Epidermal melanocyte (primary cell): ENCODE data around the gene ZEB1.
"Not testable (repeated sequence)": the region's sequence is repeated elsewhere in the genome, so short reads cannot be mapped to it uniquely, and the experiment has no call there.

Experiments used
- DNase-seq: peaks from one replicate; pipeline ENCODE4 v3.0.0; 2011; ENCODE audit warnings: low spot score; ENCODE audit not compliant: insufficient read length

Gene ZEB1

DNA sequence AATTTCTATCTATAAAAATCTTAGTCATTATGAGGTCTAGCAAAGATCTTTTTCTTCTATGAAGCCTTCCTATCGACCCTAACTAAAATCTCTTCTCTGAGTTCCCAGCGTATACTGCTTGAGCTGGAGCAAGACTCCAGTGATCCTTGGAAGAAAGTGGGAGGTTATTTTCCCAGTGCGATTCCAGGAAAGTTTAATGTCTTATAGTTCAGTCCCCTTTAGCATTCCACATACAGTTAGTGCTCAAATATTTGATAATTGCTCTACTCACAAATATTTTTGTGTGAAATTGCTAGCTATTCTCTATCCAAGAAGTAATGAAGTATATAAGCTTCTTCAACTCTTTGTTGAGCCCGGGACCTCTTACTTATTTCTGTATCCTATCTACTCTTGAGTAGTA, 47.7 kb downstream of the ZEB1 start:
- DNase-seq, result no peak

DNA sequence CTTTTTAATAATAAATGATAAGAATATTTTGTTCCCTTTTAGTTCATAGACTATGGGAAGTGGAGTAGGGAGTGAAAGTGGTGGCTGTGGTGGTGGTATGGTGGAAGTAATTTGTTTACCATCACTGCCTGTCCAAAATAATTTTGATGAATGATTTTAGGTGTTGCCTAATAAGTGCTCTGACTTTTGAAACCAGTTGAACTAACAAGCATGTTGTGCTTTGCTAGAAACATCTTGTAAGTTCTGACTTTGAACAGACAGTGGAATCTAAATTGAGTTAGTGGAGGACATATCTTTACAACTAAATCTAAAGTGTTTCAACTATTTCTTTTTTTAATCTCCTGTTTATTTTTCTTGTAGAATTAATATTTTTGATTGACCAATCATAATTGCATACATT, 49.7 kb downstream of the ZEB1 start:
- DNase-seq, result no peak

DNA sequence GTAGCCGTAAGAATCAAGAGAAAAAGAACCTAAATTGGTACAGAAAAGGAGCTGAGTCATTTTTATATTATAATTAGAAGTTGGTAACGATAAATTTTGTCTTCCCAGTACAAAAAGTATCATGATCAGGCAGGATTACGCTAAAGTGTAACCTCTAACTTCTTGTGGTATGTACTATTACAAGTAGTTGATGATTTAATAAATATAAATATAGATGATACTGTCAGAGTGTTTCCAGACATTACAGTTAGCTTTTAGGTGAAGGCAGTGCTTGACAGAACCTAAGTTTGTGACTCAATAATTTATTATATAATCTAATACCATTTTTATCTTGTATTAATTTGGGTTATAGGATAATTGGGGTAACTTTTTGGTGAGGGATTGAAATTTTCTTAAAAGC, 53.4 kb downstream of the ZEB1 start:
- DNase-seq, result no peak

DNA sequence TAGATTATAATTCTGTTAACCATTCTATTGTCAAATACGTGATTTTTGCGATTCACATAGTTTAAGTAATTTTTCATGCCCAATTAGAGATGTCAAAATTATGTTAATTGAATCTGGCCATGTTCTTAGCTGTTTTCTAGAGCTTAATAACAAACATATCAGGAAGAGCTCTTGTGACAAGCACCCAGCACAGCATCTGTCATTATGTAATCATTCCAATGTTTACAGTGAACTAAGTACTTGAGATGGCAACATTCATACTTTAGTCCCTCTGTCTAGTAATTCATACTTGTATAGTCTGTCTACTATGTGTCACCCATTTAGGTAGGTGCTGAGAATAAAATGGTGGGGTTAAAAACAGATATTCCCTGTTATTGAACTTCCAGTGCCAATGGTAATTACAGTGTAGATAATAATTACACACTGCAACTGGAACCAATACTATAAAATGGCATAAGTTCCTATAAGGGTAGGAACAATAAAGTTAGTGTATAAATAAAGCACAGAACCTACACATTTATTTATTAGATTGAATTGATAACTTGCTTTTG, 55.2 kb downstream of the ZEB1 start:
- DNase-seq, result no peak

DNA sequence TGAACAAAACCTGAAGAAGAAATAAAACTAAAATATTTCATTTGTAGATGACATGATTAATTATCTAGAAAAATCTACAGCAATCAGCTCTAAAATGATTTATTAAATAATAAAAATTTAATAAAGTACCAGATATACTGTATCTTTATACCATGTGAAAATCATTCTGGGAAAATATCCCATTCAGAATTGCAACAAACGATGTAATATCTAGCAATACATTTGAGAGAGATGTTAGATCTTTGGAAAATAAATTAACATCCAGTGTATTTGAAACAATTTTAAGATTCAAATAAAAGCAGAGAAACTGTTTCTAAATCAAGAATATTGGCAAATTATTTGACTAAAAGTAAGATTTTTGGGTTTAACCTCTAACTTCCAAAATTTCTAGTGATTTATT, 62.2 kb downstream of the ZEB1 start:
- DNase-seq, result no peak

DNA sequence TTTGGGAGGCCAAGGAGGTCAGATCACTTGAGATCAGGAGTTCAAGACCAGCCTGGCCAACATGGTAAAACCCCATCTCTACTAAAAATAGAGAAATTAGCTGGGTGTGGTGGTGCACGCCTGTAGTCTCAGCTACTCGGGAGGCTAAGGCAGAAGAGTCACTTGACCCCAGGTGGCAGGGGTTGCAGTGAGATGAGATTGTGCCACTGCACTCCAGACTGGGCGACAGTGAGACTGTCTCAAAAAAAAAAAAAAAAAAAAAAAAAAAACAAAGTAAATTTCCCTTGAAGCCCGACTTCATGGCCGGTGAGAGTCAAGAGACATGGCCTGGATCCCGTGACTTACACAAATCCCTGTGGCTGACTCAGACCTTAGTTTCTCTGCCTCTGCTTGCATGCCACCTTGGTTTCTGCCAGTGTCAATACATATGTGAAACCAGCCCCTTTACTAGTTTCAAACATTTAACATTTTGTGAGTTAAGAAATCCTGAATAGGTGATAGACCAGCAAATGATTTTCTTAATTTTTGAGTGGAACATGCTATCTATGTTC, 62.8 kb downstream of the ZEB1 start:
- DNase-seq, result no peak

DNA sequence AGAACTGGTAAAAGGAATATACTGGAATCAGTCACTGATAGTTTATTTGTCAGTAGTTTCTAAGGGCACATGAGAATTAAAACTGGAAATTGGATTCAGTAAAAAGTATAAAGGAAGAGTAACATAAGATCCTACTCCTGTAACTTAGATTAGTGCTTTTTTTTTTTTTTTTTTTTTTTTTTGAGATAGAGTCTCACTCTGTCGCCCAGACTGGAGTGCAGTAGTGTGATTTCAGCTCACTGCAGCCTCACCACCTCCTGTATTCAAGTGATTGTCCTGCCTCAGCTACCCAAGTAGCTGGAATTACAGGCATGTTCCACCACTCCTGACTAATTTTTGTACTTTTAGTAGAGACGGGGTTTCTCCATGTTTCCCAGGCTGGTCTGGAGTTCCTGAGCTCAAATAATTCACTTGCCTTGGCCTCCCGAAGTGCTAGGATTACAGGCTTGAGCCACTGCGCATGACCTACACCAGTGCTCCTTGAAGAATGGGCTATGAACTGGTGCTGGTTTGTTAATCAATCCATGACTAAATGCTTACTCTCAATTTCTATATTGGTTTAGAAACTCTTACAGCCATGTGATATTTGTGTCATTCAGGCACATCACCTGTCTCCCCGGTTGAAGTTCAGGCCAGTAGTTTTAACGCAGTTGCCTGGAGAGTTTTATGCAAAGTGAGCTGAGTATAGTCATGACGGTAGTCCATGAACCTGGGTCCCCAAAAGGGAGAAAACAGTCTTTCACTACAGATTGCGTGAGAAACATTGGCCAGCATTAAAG, 65.0 kb downstream of the ZEB1 start:
- no peak for DNase-seq

DNA sequence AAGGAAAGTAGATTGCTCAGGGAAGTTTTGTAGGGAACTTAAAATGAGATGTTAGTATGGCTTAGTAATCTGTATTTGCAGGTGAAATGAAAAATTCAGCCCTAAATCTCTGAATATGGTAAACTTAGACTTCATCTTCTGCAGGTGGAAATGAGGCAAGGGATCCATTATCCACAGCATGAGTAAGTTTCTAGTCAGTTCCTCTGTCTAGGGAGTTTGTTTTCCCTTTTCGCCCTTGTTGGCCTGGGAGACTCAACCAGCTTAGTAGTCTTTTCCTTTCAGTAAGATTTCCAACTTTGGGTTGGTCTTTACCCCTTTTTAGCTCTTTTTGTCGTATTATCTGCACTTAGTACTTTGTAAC, 65.6 kb downstream of the ZEB1 start:
- DNase-seq, result no peak

DNA sequence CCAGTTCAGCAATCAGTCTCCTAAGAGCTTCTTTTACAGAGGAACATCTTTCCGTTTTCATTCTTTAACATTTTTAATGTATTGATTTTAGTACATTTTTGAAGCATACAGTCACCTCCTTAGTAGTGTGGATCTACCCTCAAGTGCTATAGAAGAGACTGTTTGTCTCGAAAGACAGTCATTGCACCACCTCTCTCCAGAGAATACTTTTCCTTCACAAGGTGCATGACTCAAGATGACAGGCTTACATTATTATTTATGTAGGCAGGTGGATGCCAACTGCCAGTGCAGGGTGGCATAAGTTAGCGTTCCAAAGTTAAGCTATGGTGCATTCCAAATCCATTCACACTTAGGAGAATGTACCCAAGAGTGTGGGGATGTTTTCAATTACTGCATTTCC, 71.8 kb downstream of the ZEB1 start:
- DNase-seq, result no peak

DNA sequence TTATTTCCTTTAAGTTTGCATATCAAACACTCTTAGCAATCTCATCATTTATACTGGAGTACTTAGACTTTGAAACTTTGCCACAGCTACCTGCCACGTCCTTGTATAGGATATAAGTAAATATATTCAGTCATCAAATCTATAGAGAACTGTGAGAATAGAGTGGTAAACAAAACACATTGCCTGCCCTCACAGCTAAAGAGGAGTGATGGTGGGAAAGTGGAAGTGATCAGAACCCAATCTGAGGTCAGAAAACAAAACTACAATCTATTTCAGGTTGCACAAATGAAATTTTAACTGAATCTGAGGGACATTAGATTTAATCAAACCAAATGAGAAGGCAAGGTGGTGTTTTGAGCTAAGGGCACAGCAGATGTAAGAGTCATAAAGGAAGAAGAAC, 74.8 kb downstream of the ZEB1 start:
- no peak for DNase-seq

DNA sequence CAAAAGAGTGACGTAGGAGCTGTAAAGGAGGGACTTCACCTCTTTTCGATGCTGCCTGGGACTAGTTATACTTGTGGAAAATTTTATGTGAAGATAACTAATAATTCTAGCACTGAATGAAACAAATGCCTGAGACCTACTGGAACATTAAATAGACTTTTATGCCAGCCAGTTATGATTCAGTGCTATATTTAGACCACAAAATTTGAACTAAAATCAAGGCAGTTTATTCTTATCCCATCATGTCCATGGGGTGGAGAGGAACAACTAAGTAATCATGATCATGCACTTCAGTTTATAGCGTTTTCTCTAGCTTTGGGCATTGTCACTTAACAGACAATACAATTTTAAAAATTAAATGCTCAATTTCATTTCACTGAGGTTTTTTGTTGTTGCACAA, 76.7 kb downstream of the ZEB1 start:
- DNase-seq, result no peak

DNA sequence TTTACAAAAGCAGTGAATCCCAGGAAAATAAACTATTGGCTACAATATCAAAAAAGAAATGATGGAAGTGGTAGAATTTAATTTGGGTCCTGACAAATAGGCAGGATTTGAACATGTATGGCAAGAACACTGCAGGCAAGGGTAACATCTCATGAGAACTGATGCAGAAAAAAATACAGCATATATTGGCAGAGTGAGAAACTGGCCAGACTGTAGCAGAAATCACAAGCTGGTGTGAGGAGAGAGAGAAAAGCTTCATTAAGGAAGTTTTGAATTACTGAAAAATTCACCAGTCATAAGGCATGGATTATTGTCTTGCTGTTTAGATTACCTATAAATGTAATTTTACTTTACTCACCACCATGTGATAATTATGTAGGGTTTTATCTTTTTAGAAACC, 77.4 kb downstream of the ZEB1 start:
- DNase-seq, result no peak

DNA sequence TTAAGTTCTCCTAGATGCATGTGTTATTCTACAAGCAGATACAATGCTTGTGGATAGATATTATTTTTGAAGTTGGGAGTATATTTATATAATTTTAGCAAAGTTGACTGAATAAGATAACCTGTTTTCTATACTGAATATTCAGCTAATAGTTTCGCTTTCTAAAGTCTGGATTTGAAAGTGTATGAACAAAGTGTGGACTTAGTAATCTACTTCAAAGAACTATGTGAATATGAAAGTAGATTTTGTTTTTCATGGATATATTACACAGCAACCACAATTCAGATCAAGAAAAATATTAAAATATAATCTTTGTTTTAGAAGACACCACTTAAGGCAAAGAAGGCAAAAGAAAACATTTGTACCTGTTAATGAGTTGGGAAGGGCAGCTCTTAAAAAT, 78.8 kb downstream of the ZEB1 start:
- no peak for DNase-seq

DNA sequence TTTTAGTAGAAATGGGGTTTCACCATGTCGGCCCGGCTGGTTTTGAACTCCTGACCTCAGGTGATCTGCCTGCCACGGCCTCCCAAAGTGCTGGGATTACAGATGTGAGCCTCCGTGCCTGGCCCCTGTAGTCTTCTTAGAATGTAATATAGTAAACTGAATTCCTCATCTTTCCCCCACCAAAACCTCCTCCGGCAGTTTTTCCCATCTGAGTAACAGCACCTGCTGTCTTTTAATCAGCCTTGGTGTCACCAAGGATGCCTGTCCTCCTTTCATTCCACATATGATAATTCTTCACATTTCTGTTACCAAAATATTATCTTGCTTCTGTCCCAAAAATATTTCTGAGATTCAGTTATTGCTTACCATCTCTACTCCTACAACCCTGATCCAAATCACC, 80.2 kb downstream of the ZEB1 start:
- no peak for DNase-seq

DNA sequence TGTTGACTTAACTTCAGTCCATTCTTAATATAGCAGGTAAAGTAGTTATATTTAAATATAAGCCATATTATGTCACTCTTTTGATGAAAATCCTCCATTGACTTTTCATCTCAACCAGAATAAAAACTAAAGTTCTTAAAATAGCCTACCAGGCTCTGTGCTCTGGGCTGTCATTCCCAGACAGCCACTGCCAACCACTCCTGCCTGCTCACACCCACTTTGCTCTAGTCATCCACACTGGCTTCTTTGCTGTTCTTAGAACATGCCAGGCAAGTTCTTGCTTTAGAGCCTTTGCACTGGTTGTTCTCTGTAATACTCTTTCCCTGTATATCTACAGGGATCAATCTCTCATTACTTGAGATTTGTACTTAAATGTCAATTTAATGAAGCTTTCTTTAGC, 80.6 kb downstream of the ZEB1 start:
- DNase-seq, result no peak

DNA sequence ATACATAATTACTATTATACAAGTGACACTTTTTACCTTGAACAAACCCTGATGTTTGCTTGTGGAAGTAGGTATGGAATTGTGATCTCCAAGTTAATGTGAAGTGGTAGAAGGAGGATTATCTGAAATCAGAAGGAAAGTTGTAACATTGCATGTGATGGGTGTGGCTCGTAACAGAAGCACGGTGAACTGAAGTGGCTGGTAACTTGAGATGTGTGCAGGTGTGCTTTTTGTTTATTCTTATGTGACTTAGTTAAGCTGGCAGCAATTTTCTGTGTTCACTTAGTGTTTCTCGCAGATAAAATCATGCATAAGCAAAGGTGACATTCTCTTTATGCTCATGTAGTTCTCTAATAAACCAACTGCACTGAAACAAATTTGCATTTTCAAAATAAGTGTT, 82.3 kb downstream of the ZEB1 start:
- DNase-seq, result no peak

DNA sequence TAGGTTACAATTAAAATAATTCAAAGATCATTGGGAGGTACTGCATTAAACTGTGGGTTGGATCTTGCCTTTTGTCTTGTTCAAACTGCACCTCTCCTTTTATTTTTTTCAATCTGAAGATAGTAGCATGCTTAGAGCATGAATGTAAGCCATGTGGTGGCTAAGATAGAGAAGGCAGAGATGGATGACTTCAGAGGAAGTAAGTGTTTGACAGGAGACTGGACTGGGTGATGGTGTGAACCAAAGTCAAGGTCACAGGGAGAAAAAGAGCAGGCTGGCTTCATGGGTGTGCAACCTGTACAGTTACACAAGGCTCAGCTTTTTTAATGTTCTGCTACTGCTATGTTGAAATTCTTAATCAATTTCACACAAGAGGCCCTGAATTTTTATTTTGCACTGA, 85.6 kb downstream of the ZEB1 start:
- DNase-seq, result no peak

DNA sequence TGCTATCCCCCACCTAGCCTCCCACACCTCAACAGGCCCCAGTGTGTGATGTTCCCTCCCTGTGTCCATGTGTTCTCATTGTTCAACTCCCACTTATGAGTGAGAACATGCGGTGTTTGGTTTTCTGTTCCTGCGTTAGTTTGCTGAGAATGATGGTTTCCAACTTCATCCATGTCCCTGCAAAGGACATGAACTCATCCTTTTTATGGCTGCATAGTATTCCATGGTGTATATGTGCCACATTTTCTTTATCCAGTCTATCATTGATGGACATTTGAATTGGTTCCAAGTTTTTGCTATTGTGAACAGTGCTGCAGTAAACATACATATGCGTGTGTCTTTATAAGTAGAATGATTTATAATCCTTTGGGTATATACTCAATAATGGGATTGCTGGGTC, 86.8 kb downstream of the ZEB1 start:
- DNase-seq, result not testable (repeated sequence)

DNA sequence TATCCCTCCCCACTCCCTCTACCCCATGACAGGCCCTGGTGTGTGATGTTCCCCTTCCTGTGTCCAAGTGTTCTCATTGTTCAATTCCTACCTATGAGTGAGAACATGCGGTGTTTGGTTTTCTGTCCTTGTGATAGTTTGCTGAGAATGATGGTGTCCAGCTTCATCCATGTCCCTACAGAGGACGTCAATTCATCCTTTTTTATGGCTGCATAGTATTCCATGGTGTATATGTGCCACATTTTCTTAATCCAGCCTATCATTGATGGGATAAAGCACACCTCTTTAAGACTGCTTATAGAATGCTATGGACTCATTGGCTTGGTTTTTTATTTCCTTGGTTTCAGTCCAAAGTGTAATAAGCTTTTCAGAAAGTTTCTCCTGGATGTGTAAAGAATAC, 93.4 kb downstream of the ZEB1 start:
- DNase-seq, result not testable (repeated sequence)

DNA sequence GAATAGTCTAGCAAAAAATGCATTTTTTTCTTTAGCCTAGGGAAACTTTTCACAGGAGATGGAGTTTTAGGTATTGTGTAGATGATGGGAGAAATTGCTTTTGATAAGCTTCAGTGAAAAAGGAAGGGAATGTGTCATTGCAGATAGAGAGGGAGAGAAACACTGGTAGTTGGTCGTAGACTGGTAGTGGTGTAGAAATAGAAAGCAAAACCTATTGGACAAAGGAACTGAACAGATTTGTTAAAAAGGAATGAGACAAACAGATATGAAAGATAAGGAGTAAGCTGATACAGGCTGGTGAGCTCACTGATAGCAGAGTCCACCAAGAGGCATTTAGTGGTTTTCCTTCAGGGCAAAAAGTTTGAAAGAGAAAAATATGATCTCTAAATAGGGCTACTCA, 94.3 kb downstream of the ZEB1 start:
- no peak for DNase-seq

DNA sequence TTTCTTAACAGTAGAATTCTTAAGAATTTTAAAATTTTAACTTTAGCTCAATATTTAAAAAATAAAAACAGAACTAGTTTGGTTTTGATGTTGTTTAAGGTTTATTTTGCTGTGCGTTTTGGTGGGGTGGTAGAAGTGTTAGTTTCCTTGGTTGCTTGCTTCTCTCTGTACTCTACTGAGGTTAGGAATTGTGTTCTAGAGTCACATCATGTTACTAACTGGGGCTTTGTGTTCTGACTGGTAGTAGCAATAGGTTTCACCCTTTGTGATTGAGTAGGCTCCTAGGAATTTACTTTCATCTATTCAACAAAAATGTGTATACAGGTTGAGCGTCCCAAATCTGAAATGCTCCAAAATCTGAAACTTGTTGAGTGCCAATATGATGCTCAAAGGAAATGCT, 99.5 kb downstream of the ZEB1 start:
- no peak for DNase-seq

DNA sequence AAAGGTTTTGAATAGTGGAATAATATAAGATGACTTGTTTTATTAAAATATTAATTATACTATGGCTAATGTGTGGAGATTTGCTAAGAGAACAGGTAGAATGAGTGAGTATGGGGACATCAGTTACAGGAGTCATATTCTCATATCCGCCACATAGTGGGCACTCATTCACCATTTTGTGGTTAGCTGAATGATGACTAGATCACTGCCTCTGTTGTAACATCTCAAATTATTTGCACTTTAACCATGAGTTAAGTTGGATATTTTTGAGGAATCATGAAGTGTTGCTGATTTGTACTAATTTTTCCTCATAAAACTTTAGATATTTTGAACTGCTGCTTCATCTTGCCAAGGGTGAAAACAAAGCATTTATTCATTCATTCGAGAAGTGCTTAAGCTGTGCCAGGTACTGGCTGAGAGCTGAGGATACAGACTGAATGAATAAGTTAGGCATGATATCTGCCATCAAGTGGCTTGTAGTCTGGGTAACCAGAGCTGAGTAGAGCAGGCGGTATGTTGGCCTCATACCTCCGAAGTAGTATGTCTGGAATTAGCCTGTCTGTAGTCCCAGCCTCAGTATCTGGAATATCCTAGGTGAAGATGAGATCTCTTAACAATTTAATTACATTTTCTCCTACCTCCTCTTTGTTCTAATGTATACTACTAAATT, 100.5 kb downstream of the ZEB1 start:
- no peak for DNase-seq

DNA sequence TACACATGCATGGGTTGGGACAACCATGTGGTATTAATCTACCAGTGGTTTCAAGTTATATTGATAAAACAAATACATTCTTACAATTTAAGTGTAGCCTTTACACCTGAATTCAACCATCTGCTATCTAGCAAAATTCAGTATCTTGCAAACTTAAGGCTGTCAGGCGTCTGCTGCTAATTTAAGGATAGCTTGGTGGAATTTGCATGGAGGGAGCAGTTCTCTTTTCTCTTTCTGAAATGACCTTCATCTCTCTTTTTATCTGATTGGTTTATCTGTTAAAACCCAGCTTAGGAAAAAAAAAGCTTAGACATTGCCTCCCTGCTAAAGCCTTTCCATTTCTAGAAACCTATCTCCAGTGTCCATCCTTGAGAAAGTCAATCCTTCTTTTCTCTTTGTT, 102.3 kb downstream of the ZEB1 start:
- no peak for DNase-seq
